GM12892 (cell line): Measurements from ENCODE around the gene DSG2.

Source experiments
- DNase-seq: peaks from one replicate; pipeline ENCODE4 v3.0.0; 2011; ENCODE audit not compliant: insufficient read length
- FAIRE-seq: peaks from 2 replicates; lab custom pipeline; 2011; peaks lifted over from hg19 to GRCh38; lab: Jason Lieb, UNC
- POLR2A ChIP-seq: IDR thresholded peaks from 2 replicates; pipeline ENCODE4 v1.6.1; 2011; ENCODE audit warnings: low read depth, low read length, control low read depth
- POLR2AphosphoS5 ChIP-seq: IDR thresholded peaks from 2 replicates; pipeline ENCODE4 v1.6.1; 2011; ENCODE audit warnings: low read depth, low read length, control low read depth
- TAF1 ChIP-seq: IDR thresholded peaks from 2 replicates; pipeline ENCODE4 v1.6.1; 2011; ENCODE audit warnings: low read depth, mild to moderate bottlenecking, control low read depth, low read length, borderline replicate concordance

DSG2 gene

GRCh38 chr18:31563778-31564177 is 65.8 kb downstream of the DSG2 start:
- TF ChIP-seq POLR2AphosphoS5 (no peak), POLR2A (no peak), TAF1 (no peak)
- no peak for DNase-seq
- no peak for FAIRE-seq

- no peak for DNase-seq
- TF ChIP-seq POLR2AphosphoS5 (no peak), POLR2A (no peak), TAF1 (no peak)
- no peak for FAIRE-seq
These were observed 67.4 kb downstream of the DSG2 start for GRCh38 chr18:31565345-31565744.

- no peak for DNase-seq
- TF ChIP-seq TAF1 (no peak), POLR2AphosphoS5 (no peak), POLR2A (no peak)
- peak; percentile 14 for FAIRE-seq
These were observed 68.0 kb downstream of the DSG2 start for GRCh38 chr18:31565782-31566512.

- no peak for TF ChIP-seq POLR2AphosphoS5
- no peak for TF ChIP-seq TAF1
- TF ChIP-seq POLR2A: no peak
- no peak for DNase-seq
- peak; percentile 62 for FAIRE-seq
These were observed 68.8 kb downstream of the DSG2 start for GRCh38 chr18:31566576-31567306.

GRCh38 chr18:31572368-31572767 is 74.4 kb downstream of the DSG2 start:
- DNase-seq: no peak
- TF ChIP-seq POLR2A: no peak
- no peak for TF ChIP-seq POLR2AphosphoS5
- no peak for TF ChIP-seq TAF1
- no peak for FAIRE-seq

- FAIRE-seq: peak; percentile 51
- no peak for DNase-seq
- no peak for TF ChIP-seq POLR2AphosphoS5
These were observed 75.1 kb downstream of the DSG2 start for GRCh38 chr18:31573051-31573450.

- DNase-seq: no peak
- TF ChIP-seq TAF1: no peak
- no peak for TF ChIP-seq POLR2A
- no peak for TF ChIP-seq POLR2AphosphoS5
- FAIRE-seq: no peak
These were observed 76.4 kb downstream of the DSG2 start for GRCh38 chr18:31574359-31574758.

- no peak for FAIRE-seq
- no peak for DNase-seq
- no peak for TF ChIP-seq TAF1
These were observed 77.7 kb downstream of the DSG2 start for GRCh38 chr18:31575515-31576257.

GRCh38 chr18:31576670-31577069 is 78.7 kb downstream of the DSG2 start:
- FAIRE-seq: no peak
- no peak for TF ChIP-seq POLR2A
- TF ChIP-seq POLR2AphosphoS5: no peak
- no peak for TF ChIP-seq TAF1
- no peak for DNase-seq

GRCh38 chr18:31577195-31577594 is 79.2 kb downstream of the DSG2 start:
- FAIRE-seq (peak; percentile 79), DNase-seq (no peak)
- no peak for TF ChIP-seq TAF1
- TF ChIP-seq POLR2AphosphoS5: no peak
- no peak for TF ChIP-seq POLR2A

GRCh38 chr18:31578126-31578525 is 80.1 kb downstream of the DSG2 start:
- TF ChIP-seq TAF1: no peak
- no peak for TF ChIP-seq POLR2AphosphoS5
- TF ChIP-seq POLR2A: no peak
- DNase-seq (no peak), FAIRE-seq (peak; percentile 9)
